ENCODE data around the gene BRD1.
A peak's percentile ranks its signal among the peaks of the same experiment; 100 is the strongest.

BRD1 gene

DNA sequence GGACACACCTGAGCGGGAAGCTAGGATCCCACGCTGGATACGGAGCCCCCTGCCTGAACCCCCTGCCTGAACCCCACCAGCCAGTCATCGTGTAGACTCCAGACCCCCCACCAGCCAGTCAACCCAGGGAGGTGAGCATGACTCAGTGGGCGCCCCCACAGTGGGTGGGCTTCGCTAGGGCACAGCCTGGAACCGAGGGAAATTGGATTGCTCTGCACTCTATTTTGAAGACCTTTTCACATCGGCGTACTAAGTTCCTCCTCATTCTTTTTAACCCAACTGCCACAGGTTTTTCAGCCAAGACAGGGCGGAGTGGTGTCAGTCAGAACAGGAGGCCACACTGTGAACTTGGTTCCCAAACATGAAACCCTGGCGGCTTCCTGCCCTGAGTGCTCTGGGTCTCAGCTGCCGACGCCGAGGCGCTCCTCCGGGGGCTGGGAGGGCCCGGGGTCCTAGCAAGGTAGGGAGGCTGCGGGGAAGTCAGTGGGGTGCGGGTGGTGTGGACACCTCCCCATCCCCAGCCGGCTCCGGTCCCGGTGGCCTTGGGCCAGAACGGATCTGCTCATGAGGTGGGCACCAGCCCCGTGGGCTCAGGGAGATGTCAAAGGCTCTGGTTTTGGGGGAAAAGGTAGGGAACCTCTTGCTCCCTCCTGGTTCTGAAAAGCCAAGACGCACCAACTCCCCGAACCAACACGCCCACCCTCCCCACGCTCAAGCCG is 57.0 kb downstream of the BRD1 start:
- Histone ChIP-seq H2BK15ac (replicated peaks; ENCODE audit: low read depth) (no peak overlapping the region), H3K23ac (ENCODE audit: low read length) (no peak overlapping the region), H2BK120ac (ENCODE audit: low read depth, low read length) (no peak overlapping the region), H3K9ac (ENCODE audit: low read length) (no peak overlapping the region), H3K27me3 (ENCODE audit: insufficient read depth, low read length, poor library complexity) (no peaks in the 10 kb centered on the region), H2BK5ac (ENCODE audit: low read length) (no peak overlapping the region), H3K79me1 (ENCODE audit: low read length) (no peaks in the 10 kb centered on the region), H3K4ac (ENCODE audit: low read depth, low read length) (no peak overlapping the region), H3K4me3 (ENCODE audit: low read length) (no peak overlapping the region), H3K36me3 (ENCODE audit: control insufficient read depth, insufficient read depth, low read length) (peaks cover 2% of the 10 kb centered on the region), H3K18ac (ENCODE audit: low read length) (no peak overlapping the region), H3K56ac (ENCODE audit: low read length) (no peak overlapping the region), H3K4me2 (ENCODE audit: low read length) (no peak overlapping the region), H3K79me2 (ENCODE audit: control insufficient read depth, insufficient read depth, low read length) (no peaks in the 10 kb centered on the region), H4K5ac (ENCODE audit: low read length) (no peak overlapping the region), H3K4me1 (ENCODE audit: control insufficient read depth, low read depth, low read length) (no peaks in the 10 kb centered on the region), H4K8ac (ENCODE audit: low read depth, low read length) (no peak overlapping the region), H2AK5ac (ENCODE audit: low read length) (no peak overlapping the region), H3K27ac (ENCODE audit: low read depth, low read length) (no peak overlapping the region)
- no peak for DNase-seq
- no CpG with 5 or more reads among the region's 29 CpGs for WGBS (ENCODE audit: extremely low coverage, insufficient coverage, low lambda C conversion rate)

DNA sequence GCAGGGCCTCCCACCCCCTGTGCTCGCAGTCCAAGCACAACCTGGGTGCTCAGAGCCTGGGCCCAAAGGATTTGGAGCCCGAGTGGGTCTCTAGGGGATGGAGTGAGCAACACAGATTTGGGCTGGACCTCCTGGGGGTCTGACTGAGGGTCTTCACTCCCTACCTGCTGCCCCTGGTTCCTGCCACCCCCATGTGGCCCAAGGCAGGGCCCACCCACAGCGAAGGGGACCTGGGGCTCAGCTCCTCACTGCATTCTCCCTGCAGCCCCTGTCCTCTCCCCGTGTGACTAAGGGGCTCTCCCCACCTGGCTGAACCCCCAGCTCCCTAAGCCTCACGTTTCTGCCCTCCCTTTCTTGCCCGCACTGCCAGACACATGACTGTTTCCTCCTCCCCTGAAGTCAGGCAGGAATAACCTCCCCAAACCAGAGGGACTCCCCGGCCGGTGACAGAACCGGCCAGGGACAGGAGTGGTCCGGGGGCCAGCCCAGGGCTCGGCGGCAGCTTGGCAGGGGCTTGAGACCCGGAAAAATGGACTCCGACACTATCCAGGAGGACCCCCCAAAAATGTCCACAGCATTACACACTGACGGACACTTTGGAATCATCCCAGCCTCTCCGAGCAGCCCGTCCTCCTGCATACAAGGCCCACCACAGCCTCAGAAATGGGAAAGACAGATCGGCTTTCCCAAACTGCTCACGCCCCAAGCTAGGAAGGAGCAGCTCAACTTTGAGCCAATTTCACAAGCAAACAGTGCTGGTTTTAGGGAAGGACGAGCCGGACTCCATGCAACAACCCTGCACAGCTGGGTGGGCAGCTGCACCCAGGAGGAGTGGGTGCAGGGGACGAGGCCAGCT is 57.8 kb downstream of the BRD1 start:
- Histone ChIP-seq H2BK15ac (replicated peaks; ENCODE audit: low read depth) (no peak overlapping the region), H3K4ac (ENCODE audit: low read depth, low read length) (no peak overlapping the region), H2AK5ac (ENCODE audit: low read length) (no peak overlapping the region), H3K79me2 (ENCODE audit: control insufficient read depth, insufficient read depth, low read length) (no peaks in the 10 kb centered on the region), H3K27me3 (ENCODE audit: insufficient read depth, low read length, poor library complexity) (no peaks in the 10 kb centered on the region), H3K18ac (ENCODE audit: low read length) (no peak overlapping the region), H2BK120ac (ENCODE audit: low read depth, low read length) (no peak overlapping the region), H3K23ac (ENCODE audit: low read length) (no peak overlapping the region), H3K9ac (ENCODE audit: low read length) (no peak overlapping the region), H2BK5ac (ENCODE audit: low read length) (no peak overlapping the region), H4K5ac (ENCODE audit: low read length) (no peak overlapping the region), H3K4me3 (ENCODE audit: low read length) (no peak overlapping the region), H3K4me2 (ENCODE audit: low read length) (no peak overlapping the region), H3K27ac (ENCODE audit: low read depth, low read length) (no peak overlapping the region), H3K79me1 (ENCODE audit: low read length) (no peaks in the 10 kb centered on the region), H4K8ac (ENCODE audit: low read depth, low read length) (no peak overlapping the region), H3K56ac (ENCODE audit: low read length) (no peak overlapping the region), H3K4me1 (ENCODE audit: control insufficient read depth, low read depth, low read length) (no peaks in the 10 kb centered on the region), H3K36me3 (ENCODE audit: control insufficient read depth, insufficient read depth, low read length) (peaks cover 2% of the 10 kb centered on the region)
- DNase-seq = no peak
- no CpG with 5 or more reads among the region's 22 CpGs for WGBS (ENCODE audit: extremely low coverage, insufficient coverage, low lambda C conversion rate)

DNA sequence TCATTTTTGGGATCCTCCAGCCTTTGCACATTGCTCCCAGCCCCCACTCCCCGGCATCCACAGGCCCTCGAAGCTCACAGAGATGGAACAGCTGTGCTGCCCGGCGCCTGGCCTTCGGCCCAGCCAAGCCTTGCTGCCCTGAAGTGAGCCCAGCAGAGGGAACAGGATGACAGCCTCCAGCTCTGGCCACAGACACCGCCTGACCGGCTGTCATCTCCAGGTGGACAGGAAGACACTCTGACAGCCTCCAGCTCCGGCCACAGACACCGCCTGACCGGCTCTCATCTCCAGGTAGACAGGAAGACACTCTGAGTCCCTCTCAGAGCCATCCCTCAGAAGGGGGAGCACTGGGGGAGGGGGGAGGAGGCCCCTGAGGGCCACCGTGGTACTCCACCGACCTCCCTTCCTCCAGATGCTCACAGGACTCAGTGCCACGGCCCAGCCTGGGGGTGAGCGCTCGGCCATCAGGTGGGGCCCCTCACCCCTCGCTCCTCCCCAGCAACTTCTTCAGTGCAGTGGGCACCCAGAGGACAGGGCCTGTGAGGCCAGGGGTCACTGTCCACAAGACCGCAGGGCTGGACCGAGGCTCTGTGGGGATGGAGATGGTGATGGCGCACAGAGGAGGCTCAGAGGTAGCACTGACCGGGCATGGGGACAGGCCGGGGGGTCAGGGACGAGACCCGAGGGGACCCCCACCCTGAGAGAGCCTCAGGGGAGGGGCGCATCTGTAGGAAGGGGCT is 58.6 kb downstream of the BRD1 start:
- Histone ChIP-seq H3K27ac (ENCODE audit: low read depth, low read length) (no peak overlapping the region), H3K79me1 (ENCODE audit: low read length) (no peaks in the 10 kb centered on the region), H4K8ac (ENCODE audit: low read depth, low read length) (no peak overlapping the region), H3K4me2 (ENCODE audit: low read length) (no peak overlapping the region), H2BK15ac (replicated peaks; ENCODE audit: low read depth) (no peak overlapping the region), H3K4me1 (ENCODE audit: control insufficient read depth, low read depth, low read length) (no peaks in the 10 kb centered on the region), H3K18ac (ENCODE audit: low read length) (no peak overlapping the region), H3K4me3 (ENCODE audit: low read length) (no peak overlapping the region), H3K79me2 (ENCODE audit: control insufficient read depth, insufficient read depth, low read length) (no peaks in the 10 kb centered on the region), H2AK5ac (ENCODE audit: low read length) (no peak overlapping the region), H3K56ac (ENCODE audit: low read length) (no peak overlapping the region), H3K27me3 (ENCODE audit: insufficient read depth, low read length, poor library complexity) (no peaks in the 10 kb centered on the region), H3K9ac (ENCODE audit: low read length) (no peak overlapping the region), H2BK5ac (ENCODE audit: low read length) (no peak overlapping the region), H2BK120ac (ENCODE audit: low read depth, low read length) (no peak overlapping the region), H3K23ac (ENCODE audit: low read length) (no peak overlapping the region), H3K4ac (ENCODE audit: low read depth, low read length) (no peak overlapping the region), H4K5ac (ENCODE audit: low read length) (no peak overlapping the region), H3K36me3 (ENCODE audit: control insufficient read depth, insufficient read depth, low read length) (no peaks in the 10 kb centered on the region)
- no peak for DNase-seq
- WGBS (ENCODE audit: extremely low coverage, insufficient coverage, low lambda C conversion rate) = no CpG with 5 or more reads among the region's 24 CpGs

DNA sequence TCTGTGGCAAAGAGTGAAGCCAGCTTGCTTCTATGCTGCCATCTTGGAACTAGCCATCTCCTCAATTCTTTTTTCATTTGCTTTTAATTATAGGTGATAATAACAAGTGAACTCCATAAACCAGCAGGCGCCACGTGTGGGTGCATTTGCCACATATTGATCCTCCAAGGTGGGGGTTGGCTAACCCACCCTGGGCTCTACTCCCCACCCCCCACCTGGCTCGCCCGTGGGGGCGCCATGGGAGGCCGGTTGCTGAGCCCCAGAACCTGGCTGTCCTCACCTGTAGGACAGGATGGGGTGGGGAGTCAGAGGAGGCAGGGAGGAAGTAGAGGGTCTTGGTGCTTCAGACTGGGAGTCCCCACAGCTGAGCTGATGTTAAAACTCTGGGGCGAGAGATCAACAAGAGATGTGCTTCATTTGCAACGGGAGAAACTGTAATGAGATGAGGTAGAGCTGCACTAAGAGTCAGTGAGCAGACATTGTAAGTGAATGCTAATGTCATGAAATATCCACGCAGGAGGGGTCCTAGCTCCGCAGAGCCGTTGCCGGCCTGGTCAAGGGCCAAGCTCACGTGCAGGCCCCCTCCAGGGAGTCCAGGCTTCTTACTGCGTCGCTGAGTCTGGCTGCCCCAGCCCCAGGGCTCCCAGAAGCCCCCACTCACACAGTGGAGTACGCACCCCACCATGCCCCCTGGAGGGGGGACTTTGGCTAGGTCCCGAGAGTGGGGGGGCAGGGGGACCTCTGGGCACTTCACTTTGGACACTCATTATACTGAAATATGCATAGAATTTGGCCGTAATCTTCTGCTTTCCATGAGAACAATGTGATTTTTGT is 59.4 kb downstream of the BRD1 start:
- Histone ChIP-seq H3K9ac (ENCODE audit: low read length) (no peak overlapping the region), H2AK5ac (ENCODE audit: low read length) (no peak overlapping the region), H4K5ac (ENCODE audit: low read length) (no peak overlapping the region), H3K18ac (ENCODE audit: low read length) (no peak overlapping the region), H2BK5ac (ENCODE audit: low read length) (no peak overlapping the region), H2BK120ac (ENCODE audit: low read depth, low read length) (no peak overlapping the region), H3K4me2 (ENCODE audit: low read length) (no peak overlapping the region), H3K4me1 (ENCODE audit: control insufficient read depth, low read depth, low read length) (no peaks in the 10 kb centered on the region), H3K27me3 (ENCODE audit: insufficient read depth, low read length, poor library complexity) (no peaks in the 10 kb centered on the region), H3K27ac (ENCODE audit: low read depth, low read length) (no peak overlapping the region), H3K36me3 (ENCODE audit: control insufficient read depth, insufficient read depth, low read length) (no peaks in the 10 kb centered on the region), H4K8ac (ENCODE audit: low read depth, low read length) (no peak overlapping the region), H3K4ac (ENCODE audit: low read depth, low read length) (no peak overlapping the region), H3K79me2 (ENCODE audit: control insufficient read depth, insufficient read depth, low read length) (no peaks in the 10 kb centered on the region), H2BK15ac (replicated peaks; ENCODE audit: low read depth) (no peak overlapping the region), H3K56ac (ENCODE audit: low read length) (no peak overlapping the region), H3K4me3 (ENCODE audit: low read length) (no peak overlapping the region), H3K79me1 (ENCODE audit: low read length) (no peaks in the 10 kb centered on the region), H3K23ac (ENCODE audit: low read length) (no peak overlapping the region)
- no CpG with 5 or more reads among the region's 18 CpGs for WGBS (ENCODE audit: extremely low coverage, insufficient coverage, low lambda C conversion rate)
- DNase-seq = no peak

DNA sequence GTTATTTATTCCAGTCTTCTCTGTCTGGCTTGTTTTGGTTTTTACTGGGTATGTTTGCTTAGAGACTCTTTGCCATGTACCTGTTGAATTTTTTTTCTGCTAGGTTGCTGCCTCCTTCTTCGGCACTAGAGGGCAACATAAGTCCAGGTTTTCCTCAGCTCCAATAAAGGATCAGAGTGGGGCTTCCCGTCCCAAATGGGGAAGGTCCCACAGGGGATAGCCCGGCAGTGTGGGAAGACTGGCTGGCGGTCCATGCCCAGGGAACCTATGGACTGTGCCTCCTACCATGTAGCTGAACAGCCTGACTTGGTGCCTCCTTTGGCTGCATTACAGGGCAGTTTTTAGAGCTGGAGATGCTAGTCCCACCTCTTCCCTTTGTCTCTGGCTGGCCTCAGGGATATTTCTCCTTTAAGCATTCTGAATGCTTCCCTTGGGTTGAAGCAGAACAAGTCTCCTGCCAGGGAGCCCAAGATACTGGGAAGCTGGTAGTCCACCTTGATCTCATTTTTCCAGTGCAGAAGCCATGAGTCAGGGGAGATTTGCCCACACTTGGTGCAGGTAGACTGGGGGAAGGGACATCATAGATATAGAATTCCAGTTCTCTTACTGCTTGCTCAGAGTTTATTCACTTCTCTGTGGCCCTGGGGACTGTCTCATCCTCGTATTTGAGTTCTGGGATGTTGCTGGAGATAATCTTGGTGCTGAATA is 60.2 kb downstream of the BRD1 start:
- Histone ChIP-seq H4K5ac (ENCODE audit: low read length) (no peak overlapping the region), H2AK5ac (ENCODE audit: low read length) (no peak overlapping the region), H2BK120ac (ENCODE audit: low read depth, low read length) (no peak overlapping the region), H3K9ac (ENCODE audit: low read length) (no peak overlapping the region), H3K79me2 (ENCODE audit: control insufficient read depth, insufficient read depth, low read length) (no peaks in the 10 kb centered on the region), H2BK5ac (ENCODE audit: low read length) (no peak overlapping the region), H2BK15ac (replicated peaks; ENCODE audit: low read depth) (no peak overlapping the region), H3K27me3 (ENCODE audit: insufficient read depth, low read length, poor library complexity) (no peaks in the 10 kb centered on the region), H3K4me1 (ENCODE audit: control insufficient read depth, low read depth, low read length) (no peaks in the 10 kb centered on the region), H3K4ac (ENCODE audit: low read depth, low read length) (no peak overlapping the region), H3K36me3 (ENCODE audit: control insufficient read depth, insufficient read depth, low read length) (no peaks in the 10 kb centered on the region), H3K79me1 (ENCODE audit: low read length) (no peaks in the 10 kb centered on the region), H3K4me2 (ENCODE audit: low read length) (no peak overlapping the region), H3K23ac (ENCODE audit: low read length) (no peak overlapping the region), H3K27ac (ENCODE audit: low read depth, low read length) (no peak overlapping the region), H3K56ac (ENCODE audit: low read length) (no peak overlapping the region), H3K4me3 (ENCODE audit: low read length) (no peak overlapping the region), H4K8ac (ENCODE audit: low read depth, low read length) (no peak overlapping the region), H3K18ac (ENCODE audit: low read length) (no peak overlapping the region)
- peak; percentile 81 for DNase-seq
- WGBS (ENCODE audit: extremely low coverage, insufficient coverage, low lambda C conversion rate) = no CpG with 5 or more reads among the region's 5 CpGs

All from mesendoderm (in vitro differentiated cells).